ENCODE data around the gene CNPY1.

CNPY1 gene

GRCh38 chr7:155486783-155487508, 59.4 kb downstream of the CNPY1 start:
- DNase-seq: no peak

- no peak for DNase-seq
Observed at GRCh38 chr7:155484483-155485399, 61.6 kb downstream of the CNPY1 start.

- no peak for DNase-seq
Observed at GRCh38 chr7:155483868-155484325, 62.5 kb downstream of the CNPY1 start.

GRCh38 chr7:155483245-155483644, 63.1 kb downstream of the CNPY1 start:
- no peak for DNase-seq

GRCh38 chr7:155482511-155483183, 63.7 kb downstream of the CNPY1 start:
- peak; percentile 23 for DNase-seq

- DNase-seq: no peak
Observed at GRCh38 chr7:155481764-155482163, 64.6 kb downstream of the CNPY1 start.

GRCh38 chr7:155477476-155477875, 68.9 kb downstream of the CNPY1 start:
- no peak for DNase-seq

GRCh38 chr7:155471718-155472117, 74.6 kb downstream of the CNPY1 start:
- DNase-seq: no peak

- DNase-seq: no peak
Observed at GRCh38 chr7:155470686-155471638, 75.4 kb downstream of the CNPY1 start.

GRCh38 chr7:155470186-155470487, 76.2 kb downstream of the CNPY1 start:
- no peak for DNase-seq

GRCh38 chr7:155469311-155470185, 76.8 kb downstream of the CNPY1 start:
- no peak for DNase-seq

GRCh38 chr7:155468785-155469148, 77.6 kb downstream of the CNPY1 start:
- no peak for DNase-seq

GRCh38 chr7:155467846-155468784, 78.2 kb downstream of the CNPY1 start:
- no peak for DNase-seq

GRCh38 chr7:155466814-155467733, 79.3 kb downstream of the CNPY1 start:
- peak; percentile 26 for DNase-seq

- DNase-seq: no peak
Observed at GRCh38 chr7:155466142-155466813, 80.1 kb downstream of the CNPY1 start.

- DNase-seq: no peak
Observed at GRCh38 chr7:155465761-155466141, 80.6 kb downstream of the CNPY1 start.

- no peak for DNase-seq
Observed at GRCh38 chr7:155464948-155465739, 81.2 kb downstream of the CNPY1 start.

- DNase-seq: no peak
Observed at GRCh38 chr7:155464183-155464582, 82.2 kb downstream of the CNPY1 start.

All from activated naive CD4-positive, alpha-beta T cell treated with Interleukin-2 at 50 U/mL for 16 hours (primary cell).